Measurements from ENCODE around the gene OR5T1.

Gene OR5T1

GRCh38 chr11:56273854-56274253 lies at the start of gene OR5T1:
Gene OR5T1, plus strand, starts transcription at chr11:56274154. Its CDS starts 1,485 bp downstream, at chr11:56275639.
- no peak for FAIRE-seq

- no peak for FAIRE-seq
These were observed 39.8 kb upstream of the OR5T1 start, which contains the start of gene OR5T2 for GRCh38 chr11:56234155-56234554. Gene OR5T2, minus strand, starts transcription at chr11:56234255. Its CDS starts 1,193 bp downstream, at chr11:56233062.

GRCh38 chr11:56251954-56252353 lies 22.0 kb upstream of the OR5T1 start, which contains the start of gene OR5T3:
Gene OR5T3, plus strand, starts transcription at chr11:56252254. Its CDS starts 0 bp downstream, at chr11:56252254.
- no peak for FAIRE-seq

DNA sequence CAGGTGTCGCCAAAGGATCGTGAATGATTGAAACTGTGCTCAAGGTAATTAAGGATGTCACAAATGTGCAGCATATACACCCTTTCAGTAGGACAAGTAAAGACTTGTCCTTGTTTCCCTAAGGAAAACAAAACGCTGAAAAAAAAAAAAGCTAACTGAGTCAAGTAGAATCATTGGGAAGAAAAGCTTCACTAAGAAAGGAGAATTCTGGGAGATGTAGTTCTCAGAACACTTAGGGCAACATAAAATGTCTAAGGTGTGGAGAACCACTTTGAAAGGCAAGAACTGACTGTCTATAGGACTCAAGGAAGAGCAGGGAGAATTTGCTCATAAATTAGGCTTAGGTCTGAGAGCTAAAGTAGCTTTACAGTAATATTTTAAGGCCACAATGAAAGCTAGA lies 2.9 kb upstream of the OR5T1 start:
- FAIRE-seq = no peak

DNA sequence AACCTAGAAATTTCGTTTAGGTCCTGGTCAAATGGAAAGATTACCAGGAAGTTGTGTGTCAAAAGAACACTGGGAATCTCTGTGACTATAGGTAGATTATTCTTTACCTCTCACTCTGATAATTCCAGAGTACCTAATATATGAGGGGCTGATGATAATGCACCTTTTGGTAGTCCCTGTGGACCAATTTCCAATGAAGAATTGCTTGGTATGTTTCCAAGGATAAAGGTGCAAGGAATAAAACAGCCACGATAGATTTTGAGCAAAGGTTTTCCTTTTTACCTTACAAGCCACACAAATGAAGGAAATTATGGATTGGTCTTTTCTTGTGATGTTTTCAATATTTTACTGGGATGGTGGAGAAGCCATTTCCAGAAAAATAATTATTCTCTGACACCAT lies 18.2 kb downstream of the OR5T1 start, which contains the start of gene OR8H1:
Gene OR8H1 (minus strand): TSS at position 101 of the 400 bp plus-strand sequence. CDS start 1,192 bp downstream, outside the sequence.
- FAIRE-seq = no peak

DNA sequence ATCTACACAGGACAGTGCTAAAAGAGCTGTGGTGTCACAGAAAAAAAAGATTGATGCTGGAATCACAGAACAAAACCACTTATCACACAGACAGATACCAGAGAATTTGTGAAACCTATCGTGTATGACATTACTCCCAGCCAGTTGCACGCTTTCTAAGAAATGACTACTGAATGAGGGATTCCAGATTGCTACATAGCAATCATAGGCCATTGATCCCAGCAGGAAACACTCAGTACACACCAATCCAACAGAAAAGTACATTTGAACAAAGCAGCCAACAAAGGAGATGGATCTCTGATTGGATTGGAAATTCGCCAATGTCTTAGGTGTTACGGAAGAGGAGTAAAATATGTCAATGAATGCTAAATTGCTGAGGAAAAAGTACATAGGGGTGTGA lies 22.9 kb downstream of the OR5T1 start:
- no peak for FAIRE-seq

- FAIRE-seq = no peak
These were observed 33.9 kb downstream of the OR5T1 start for GRCh38 chr11:56307836-56308235.

DNA sequence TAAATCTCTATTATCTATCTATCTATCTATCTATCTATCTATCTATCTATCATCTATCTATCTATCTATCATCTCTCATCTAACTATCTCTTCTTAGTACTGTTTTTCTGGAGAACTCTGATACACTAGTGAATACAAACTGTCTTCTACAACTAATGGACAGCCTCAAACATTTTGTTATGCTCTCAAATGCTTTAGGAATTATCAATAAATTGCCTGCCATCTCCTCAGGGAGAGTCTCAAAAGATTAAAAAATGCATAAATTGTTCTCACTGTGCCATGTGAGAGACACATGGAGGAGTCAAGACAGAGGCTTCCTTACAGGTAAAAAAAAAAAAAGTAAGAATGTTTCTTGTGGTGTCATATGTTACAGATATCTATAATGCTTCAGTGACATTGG lies 40.9 kb downstream of the OR5T1 start, which contains the start of gene OR8K3:
Gene OR8K3 (plus strand): TSS at position 301 of the 400 bp plus-strand sequence. CDS start 3,163 bp downstream, outside the sequence.
- no peak for FAIRE-seq

All from colon (tissue), 2 donors.